Measurements from ENCODE around the gene TMEM132C.

The TMEM132C gene

DNA sequence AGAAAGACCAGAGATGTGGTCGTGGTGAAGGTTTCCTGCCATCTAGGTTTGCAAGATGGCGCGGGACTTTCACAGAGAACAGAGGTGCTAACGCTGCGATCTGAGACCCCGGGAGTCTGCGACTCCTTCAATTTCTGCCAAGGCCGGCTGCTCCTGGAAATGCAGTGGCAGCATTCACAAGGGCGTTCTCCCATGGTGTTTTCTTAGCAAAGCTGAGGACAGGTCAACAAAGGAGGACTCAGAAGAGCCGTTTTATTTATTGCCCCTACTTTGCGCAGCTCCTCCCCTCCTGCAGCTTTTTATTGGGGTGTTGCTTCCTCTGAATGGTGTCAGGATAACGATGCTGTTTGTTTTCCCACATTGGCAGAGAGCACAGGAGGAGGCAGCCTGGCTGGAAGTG is 86.3 kb downstream of the TMEM132C start:
- DNase-seq: no peak

DNA sequence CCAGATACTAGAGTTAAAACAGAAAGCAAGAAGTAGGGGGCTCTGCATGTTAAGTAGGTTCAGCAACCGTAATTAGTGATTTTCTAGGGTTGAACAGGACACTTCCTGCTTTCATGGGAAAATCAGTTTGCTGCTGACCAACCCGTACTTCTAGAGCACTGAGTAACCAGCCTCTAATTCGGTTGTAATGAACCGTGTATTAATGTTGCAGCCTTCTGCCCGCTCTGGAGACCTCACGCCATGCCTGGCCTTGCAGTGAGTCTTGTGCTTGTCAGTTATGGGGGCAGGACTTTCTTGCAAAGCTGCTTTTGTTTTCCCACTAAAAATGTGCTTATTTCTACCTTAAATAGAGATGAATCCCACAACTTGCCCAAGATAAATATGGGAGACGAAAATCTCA is 89.6 kb downstream of the TMEM132C start:
- DNase-seq: no peak

DNA sequence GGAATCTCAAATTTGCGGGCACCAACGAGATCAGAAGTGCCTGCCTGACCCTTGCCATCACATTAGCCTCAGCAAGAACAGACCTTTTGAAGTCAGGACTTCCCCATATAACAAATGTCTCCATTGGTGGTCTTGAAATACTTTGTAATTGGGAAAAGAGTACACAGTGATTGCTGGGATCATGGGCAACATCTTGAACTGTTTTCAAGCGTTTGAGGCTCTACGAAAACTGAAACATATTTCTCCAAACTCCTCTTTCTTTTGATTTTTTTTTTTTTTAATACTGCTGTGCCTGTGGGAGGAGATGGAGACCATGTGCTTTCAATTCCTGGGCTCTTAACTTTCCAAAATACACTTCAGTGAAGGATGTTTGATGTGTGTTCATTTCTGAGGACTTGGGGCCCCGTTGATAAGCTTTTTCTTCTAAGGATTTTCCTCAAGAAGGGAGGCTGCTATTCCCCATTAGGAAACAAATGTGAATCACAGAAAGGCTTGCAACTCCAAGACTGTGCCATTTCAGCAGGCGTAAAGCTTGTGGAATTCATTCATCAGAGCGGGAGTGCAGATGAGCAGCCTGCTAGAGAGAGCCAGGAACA is 94.5 kb downstream of the TMEM132C start:
- no peak for DNase-seq

DNA sequence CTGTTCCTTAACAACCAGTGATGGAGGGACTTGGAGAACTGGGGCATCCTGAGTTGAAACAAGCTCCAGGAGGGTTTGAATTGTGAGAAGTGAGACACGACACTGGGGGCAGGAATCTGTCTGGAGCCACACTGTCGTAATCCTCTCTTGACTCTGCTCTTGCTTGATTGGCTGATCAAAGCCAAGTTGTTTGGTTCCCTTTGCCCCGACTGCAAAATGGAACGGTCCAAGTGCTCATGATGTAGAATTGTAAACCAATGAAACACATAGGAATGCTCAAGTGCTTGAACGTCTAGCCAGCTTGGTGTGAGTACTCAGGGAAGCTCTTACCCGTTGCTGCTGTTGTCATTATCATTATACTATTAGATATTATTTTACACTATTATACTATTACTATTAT is 98.1 kb downstream of the TMEM132C start:
- DNase-seq: no peak

DNA sequence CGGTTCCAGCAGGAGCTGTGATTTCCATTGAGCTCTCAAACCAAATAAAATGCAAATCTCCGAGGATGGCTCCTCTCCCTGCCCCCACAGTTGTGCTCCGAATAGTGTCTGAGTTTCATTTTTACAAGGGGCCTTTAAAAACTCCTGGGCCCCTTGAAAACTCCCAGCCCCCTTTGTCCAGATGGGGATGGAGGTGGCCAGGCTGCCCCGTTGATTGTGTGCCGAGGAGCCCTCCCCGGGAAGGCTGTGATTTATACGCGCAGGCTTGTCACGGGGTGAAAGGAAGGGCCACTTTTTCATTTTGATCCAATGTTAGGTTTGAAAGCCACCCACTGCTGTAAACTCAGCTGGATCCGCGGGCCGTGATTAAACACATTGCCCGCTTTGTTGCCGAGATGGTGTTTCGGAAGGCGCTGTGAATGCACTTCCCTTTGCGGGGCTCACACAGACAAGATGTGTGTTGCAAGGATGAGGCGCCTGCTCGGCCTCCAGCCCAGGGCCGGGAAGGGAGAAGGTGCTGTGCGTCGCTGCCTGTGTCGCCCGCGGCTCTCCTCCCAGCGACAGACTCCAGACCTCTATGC is 98.8 kb downstream of the TMEM132C start:
- no peak for DNase-seq

DNA sequence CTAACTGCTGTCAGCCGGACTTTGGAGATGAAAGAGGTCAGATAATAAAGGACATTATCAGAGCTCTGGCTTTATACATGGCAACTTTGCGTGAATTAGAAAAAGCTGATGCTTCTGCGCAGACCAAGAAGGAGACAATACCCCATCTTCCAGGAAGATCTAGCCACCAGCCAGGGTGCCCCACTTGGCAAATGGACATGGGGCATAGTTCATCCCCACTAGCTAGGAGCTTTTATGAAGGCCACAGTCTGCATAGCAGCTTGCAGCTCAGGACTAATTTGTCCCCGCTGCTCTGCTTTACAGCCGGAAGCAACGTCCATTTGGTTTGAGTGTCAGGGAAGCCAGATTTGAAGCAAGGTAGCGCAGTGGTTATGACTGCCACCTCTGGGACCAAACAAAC is 101.0 kb downstream of the TMEM132C start:
- no peak for DNase-seq

DNA sequence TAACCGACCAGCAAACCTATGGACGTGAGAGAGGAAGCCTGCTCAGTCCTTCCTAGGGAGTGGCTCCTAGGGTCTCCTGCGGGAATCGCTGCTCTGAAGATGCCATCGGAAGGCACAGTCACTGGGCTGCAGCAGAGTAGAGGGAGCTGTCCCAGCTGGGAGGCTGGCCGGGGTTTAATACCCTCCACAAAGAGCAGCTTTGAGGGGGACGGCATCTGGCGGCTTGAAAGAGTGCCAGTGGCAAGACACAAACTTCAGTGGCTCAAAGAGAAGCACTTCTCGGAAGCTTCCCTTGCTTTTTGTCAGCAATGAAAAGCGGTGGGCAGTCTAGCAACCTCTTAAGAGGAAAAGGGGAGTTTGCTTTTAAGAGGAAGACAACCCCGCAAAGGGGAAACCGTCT is 114.6 kb downstream of the TMEM132C start:
- no peak for DNase-seq

DNA sequence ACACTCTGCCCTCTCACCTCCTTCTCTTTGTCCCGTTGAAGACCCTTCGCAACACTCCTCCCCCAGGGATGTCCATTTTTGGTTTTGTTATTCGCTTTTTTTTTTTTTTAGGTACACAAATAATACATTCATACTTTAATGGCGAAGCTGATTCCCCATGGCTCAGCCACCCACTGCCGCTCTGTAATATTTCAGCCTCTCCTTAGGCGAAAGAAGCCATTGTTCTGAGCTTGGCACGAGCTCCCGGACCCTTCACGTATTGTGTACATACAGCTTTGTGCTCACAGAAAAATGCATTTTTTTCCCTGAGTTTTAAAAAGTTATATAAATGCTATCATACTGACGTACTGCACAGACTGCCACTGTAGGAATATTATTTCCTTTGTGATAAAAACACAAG is 115.0 kb downstream of the TMEM132C start:
- no peak for DNase-seq

DNA sequence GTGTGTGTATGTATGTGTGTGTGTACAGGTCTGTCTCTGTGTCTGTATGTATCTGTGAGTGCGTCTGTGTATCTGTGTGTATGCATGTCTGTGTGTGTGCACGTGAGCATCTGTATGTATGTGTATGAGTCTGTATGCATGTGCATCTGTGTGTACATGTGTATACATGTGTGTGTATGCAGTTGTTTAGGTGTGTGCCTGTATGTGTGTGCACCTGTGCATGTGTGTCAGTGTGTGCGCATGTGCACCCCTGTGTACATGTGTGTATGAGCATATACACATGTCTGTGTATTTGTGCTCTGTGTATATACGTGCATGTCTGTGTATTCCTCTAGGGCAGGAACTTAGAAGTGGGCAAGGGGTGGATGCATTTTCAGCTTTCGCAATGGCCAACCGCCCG is 116.0 kb downstream of the TMEM132C start:
- no peak for DNase-seq

DNA sequence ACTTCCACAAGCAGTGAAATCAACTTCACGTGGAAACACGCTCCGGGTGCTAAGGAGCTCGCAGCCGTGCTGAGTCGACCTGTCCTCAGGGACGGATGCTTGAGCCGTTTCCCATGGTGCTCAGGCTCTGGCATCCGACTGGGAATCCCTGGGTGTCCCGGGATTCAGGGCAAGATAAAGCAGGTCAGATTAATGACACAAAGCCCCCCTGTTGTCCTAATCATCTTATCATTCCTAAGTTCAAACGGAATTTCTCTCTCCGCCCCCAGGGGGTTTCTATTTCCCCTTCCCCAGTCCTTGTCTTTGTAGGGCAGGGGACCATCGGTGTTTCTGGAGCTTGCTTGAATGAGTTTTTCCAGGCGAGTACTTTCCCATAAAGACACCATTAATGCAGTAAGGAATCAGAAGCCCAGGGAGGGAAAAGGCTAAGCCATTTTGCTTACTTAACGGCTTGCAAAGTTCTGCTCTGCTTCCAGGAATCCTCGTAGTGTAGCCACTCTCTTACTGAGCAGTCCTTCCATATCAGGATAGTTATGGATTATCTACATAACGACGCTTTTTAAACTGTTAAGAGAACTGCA is 116.5 kb downstream of the TMEM132C start:
- no peak for DNase-seq

DNA sequence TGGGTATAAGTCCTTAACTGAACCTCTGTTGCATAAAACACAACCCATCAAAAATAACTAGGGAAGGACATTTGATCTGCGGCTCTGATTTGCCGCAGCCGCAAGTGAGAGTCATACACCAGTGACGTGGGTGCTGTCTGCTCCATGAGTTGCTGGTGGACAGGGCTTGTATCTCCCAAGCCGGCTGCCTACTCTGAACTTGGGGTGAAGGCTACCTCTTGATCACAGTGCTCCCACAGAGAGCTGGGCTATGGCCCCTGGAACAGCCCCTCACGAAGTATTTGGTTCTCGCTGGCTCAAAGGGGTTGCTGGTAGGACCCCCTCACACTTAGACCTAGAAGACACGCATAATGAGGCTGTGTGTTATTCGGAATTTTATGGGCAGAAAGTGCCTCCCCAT is 118.8 kb downstream of the TMEM132C start:
- no peak for DNase-seq

DNA sequence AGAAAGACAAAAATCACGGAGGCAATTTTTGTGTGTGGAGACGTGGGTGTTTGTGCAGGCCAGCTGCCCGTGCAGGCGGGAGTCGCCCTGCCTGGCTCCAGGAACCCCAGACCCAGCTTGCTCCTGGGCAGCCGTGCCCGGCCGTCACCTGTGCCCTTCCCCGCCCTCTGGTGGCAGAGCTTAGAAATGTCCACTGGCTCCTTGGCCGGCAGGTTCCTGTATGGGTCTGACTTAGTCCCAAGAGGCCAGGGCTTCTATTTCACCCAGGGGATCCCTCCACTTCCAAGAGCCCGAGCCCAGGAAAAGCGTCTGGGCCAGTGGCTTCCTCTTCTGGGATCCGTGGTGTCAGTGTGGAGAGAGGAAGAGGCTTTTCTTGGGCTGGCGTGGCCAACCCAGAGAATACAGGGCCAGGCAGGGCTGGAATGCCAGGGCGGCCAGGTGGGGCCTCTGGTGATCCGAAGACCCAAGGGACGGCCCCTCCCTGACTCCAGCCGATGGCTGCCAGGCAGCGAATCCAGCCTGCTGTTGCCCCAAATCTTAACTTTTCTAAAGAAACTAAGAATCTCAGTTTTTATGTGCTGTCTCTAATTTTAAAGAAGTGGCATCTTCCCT is 120.9 kb downstream of the TMEM132C start:
- DNase-seq: no peak

DNA sequence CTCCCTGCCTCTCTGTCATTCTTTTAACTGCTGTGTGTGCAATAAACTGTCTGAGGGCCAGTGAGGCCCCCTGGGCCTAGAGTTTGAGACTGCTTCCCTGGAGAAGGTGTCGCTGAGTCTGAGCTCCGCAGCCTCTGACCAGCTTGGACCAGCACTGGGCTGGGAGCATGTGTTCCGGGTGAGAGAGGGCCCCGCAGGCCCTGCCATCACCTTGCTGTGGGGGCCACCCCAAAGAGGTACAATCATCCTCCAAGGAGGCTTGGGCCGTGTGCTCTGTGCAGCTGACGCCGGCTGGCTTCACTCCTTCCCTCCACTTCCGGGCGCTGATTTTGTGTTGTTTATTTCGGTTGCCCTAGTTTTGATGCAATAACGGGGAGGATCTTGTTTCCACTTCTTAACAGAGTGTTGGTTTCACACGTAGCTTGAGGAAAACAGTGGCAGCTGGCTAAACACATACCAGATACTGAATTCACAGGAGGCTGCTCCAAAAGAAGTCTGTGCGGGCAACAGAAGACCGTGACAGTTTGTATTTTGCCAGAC is 121.6 kb downstream of the TMEM132C start:
- no peak for DNase-seq

DNA sequence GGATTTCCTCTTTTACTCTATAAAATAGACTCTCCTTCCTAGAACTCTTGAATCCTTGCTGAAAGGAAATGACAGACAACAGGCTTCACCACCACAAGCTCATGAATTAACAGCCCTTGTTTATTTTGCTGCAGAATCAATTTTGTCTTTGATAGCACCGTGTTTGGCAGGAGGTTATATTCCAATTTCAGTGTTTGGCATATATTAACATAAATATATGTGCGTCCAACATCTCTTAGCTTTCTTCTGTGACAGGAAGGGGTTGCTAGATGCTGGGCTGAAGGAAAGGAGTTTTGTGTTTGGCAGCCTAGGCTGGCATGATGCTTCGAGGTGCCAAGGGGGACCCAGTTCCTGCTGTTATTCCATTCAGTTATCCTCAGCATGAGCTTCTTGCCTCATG is 126.4 kb downstream of the TMEM132C start:
- no peak for DNase-seq

DNA sequence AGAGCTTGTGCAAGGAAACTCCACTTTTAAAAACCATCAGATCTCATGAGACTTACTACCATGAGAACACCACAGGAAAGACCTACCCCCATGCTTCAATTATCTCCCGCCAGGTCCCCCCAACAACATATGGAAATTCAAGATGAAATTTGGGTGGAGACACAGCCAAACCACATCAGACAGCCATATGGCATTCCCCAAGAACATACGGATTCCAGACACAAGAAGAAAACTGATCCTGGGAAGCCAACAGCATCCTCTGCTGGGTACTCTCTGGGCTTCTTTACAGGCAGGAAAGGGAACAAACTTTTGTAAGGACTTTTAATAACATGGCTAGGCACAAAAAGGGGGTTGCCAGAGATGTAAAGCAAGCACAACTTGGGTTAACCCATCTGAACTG is 127.2 kb downstream of the TMEM132C start:
- DNase-seq: no peak

DNA sequence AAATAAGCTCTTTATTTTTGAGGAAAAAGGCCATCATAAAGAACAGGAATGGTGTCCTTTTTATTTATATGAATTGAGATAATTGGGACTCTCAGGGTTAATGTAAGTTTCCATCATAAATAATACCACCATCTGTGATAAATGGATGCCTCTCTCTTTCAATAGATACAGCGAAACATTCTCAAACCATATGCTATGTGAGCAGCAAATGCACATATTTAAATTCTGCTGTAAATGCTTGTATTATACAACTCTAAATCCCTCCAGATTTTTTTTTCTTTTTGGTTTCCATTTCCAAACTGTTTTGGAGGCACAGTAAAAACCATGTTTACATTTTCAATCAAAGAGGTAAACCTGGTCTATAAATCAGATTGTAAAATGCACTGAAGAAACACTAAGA is 132.3 kb downstream of the TMEM132C start:
- no peak for DNase-seq

DNA sequence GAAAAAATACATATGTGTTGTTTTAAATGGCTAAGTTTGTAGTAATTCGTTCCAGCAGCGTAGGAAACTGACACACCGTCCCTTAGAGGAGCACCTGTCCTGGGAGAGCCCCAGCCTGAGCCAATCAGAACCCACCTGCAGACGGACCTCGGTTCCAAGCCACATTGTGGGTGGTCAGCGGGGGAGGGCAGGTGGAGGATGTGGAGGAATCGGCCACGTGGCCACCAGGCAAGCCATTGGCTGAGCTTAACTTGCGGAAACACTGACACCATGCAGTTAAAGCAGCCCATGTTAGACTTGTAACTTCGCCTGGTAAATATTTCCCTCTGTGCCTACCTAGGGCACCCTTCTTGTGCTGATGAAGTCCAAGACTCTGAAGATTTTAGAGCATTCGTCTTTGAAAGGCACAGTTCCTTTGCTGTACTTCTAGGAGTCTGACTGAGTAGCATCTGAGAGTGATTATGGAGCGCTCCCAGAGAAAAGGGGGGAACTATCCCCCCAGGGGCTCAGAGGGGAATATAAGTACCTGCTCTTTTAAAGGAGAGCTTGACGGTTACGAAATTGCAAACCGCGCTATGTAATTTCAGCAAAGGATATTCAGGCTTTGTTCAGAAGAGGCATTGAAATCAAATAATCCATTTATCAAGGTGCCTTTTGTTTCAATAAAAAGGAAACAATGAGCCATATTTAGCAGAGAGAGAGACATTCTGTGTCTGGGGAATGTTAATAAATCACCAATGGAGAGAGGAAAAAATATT is 135.7 kb downstream of the TMEM132C start:
- DNase-seq: no peak

DNA sequence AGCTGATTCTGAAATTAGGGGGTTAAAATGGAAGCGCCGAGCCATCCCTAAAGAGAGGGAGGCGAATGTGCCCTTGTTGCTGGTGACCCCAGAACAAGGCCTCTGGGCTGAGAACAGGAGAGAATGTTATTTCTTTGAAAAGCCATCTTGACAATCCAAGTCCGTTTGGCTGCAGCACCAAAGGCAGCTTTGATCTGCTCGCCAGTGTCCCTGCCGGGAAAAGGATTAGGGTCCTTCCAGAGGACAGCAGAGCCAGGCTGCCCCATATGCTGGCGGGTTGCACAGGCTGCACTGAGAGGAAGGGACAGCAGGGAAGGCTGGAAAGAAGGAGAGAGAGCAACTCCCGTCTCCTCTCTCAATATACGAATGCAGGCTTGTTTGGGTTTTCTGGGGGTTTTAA is 141.7 kb downstream of the TMEM132C start:
- no peak for DNase-seq

DNA sequence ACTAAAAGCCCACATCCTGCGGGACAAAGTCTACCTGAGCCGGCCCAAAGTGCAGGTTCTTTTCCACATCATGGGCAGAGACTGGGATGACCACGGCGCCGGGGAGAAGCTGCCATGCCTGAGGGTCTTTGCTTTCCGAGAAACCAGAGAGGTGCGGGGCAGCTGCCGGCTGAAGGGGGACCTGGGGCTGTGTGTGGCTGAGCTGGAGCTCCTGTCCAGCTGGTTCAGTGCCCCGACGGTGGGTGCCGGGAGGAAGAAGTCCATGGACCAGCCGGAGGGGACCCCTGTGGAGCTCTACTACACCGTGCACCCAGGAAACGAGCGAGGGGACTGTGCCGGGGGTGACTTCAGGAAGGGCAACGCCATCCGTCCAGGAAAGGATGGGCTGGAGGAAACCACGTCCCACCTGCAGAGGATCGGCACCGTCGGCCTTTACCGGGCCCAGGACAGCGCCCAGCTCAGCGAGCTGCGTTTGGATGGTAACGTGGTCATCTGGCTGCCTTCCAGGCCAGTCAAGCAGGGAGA is 148.1 kb downstream of the TMEM132C start:
- no peak for DNase-seq

DNA sequence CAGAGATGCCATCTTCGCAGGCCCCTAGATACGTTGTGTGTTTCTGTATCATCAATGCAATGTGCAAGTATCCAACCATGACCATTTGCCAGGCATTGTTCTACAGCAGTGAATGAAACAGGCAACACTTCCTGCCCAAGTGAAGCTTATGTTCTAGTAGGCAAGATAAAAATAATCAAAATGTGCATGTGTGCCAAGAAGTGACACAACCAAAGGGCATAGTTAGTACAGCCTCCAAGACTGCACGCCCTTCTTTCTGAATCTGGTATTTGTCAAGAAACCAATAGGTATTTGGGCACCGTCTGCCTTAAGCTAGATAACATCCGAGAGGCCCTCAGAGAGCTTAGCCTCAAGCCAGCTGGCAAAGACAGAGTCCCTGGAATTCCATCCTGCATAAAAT is 152.0 kb downstream of the TMEM132C start:
- no peak for DNase-seq

DNA sequence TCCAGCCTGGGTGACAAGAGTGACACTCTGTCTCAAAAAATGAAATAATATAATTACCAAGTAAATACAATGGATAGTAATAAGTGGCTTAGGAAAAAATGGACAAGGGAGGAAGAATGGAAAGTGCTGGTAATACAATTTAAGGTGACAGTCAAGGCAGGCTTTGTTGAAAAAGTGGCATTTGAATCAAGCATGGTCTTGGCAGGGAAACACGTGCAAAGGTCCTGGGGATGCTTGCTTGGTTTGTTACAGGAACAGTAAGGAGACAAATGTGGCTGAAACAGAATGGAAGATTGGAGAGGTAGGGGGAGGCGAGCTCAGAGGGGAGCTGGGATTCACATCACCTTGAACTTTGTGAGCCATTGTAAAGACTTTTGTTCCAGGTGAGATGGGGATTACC is 153.2 kb downstream of the TMEM132C start:
- no peak for DNase-seq

DNA sequence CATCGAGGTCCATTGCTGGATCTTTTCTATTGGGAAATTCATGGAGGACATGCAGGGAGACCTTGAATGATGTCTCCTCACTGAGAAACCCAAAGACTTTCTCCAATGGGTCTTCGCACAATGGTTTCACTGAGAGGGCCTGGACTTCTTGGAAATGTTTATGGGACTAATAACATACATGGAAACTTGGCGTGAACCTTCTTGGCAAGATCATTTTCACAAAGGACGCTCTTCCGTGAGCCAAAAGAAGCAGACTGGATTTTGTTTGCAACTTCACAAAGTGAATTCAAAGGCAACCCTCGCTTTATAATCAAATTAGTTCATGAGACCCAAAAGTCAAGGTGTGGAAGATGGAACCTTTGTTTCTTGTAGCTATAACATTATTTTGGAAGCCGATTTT is 154.4 kb downstream of the TMEM132C start:
- DNase-seq: no peak

DNA sequence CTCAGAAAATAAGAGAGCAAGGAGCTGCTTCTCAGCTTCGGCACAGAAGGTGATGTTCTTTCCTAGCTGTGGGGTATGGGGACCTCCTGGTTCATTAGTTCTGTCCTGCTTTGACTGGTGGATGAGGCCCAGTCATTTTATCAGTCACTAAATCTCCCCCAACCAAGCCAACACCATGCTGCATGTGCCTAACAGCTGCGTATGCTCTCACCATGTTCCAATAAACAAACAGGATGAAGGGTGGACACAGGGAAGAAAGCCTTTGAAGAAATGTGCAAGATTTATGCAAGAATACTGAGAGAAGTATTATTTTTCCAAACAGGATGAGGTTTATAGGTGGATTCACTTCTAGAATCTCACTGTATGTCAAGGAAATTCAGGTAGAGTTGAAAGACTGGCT is 156.2 kb downstream of the TMEM132C start:
- DNase-seq: no peak

All from activated T-cell treated with anti-CD3 and anti-CD28 coated beads, Interleukin-2, amount 50 U/mL, for 1 hour (primary cell).